HCT116 (cell line): ENCODE results near the gene UBTD2.

Experiments used
- CBX3 ChIP-seq: IDR thresholded peaks from 2 replicates; pipeline ENCODE4 v1.6.1; 2012; ENCODE audit warnings: low read depth
- CEBPB ChIP-seq: IDR thresholded peaks from 2 replicates; pipeline ENCODE4 v1.6.1; 2012; ENCODE audit warnings: low read depth
- CTCF ChIP-seq, 3 experiments: fragments of 200-600 bp in 1 of 3; sonication (generic) in 1 of 3; IDR thresholded peaks in 2 of 3; conservative IDR thresholded peaks in 1 of 3; 2 replicates each; pipeline ENCODE4 v1.5.1; 2012 to 2017; ENCODE audit warnings: low read depth in 2 of 3, low read length in 2 of 3, antibody characterized with exemption in 1 of 3, borderline replicate concordance in 1 of 3, control low read depth in 1 of 3, mild to moderate bottlenecking in 1 of 3, mixed read lengths in 1 of 3, mixed run types in 1 of 3, moderate library complexity in 1 of 3; ENCODE audit not compliant: insufficient read depth in 1 of 3
- EGR1 ChIP-seq: IDR thresholded peaks from 2 replicates; pipeline ENCODE4 v1.6.1; 2012; ENCODE audit warnings: low read depth
- EZH2 ChIP-seq: fragments of 200-600 bp; sonication (generic); IDR thresholded peaks from 2 replicates; pipeline ENCODE4 v1.6.1; 2017; ENCODE audit warnings: antibody characterized with exemption, mixed run types
- MAX ChIP-seq: IDR thresholded peaks from 2 replicates; pipeline ENCODE4 v1.6.1; 2012
- POLR2A ChIP-seq: IDR thresholded peaks from 2 replicates; pipeline ENCODE4 v1.7.0; 2011; ENCODE audit warnings: borderline replicate concordance; ENCODE audit not compliant: insufficient read depth, insufficient read length; ENCODE audit errors: extremely low read depth
- RAD21 ChIP-seq: IDR thresholded peaks from 2 replicates; pipeline ENCODE4 v1.6.1; 2012; ENCODE audit warnings: low read depth, mild to moderate bottlenecking
- REST ChIP-seq: IDR thresholded peaks from 2 replicates; pipeline ENCODE4 v1.6.1; 2012; ENCODE audit warnings: low read depth
- SIN3A ChIP-seq: IDR thresholded peaks from 2 replicates; pipeline ENCODE4 v1.6.1; 2012; ENCODE audit warnings: low read depth
- YY1 ChIP-seq: IDR thresholded peaks from 2 replicates; pipeline ENCODE4 v1.6.1; 2011; ENCODE audit warnings: low read length, low read depth, moderate library complexity, mild to moderate bottlenecking; ENCODE audit not compliant: insufficient replicate concordance; ENCODE audit errors: extremely low read depth
- ZFX ChIP-seq: fragments of 450-650 bp; IDR thresholded peaks from 2 replicates; pipeline ENCODE4 v1.6.1; 2017
- ZNF274 ChIP-seq: fragments of 200-500 bp; sonication (Bioruptor generic); IDR thresholded peaks from 2 replicates; pipeline ENCODE4 v1.6.1; 2014; ENCODE audit warnings: mild to moderate bottlenecking, low read depth, low read length, inconsistent platforms

- TF ChIP-seq POLR2A (no peak), MAX (no peak), CTCF (IDR thresholded peaks at IDR 0.05 in 2 of 3, conservative IDR thresholded peaks at IDR 0.05 in 1 of 3; ENCODE audit: borderline replicate concordance in 1 of 3, insufficient read depth in 1 of 3, low read depth in 2 of 3, low read length in 2 of 3) (no peak), RAD21 (no peak), ZFX (no peak), REST (no peak), EZH2 (no peak), YY1 (no peak), EGR1 (no peak), CBX3 (no peak), ZNF274 (no peak), SIN3A (no peak), CEBPB (no peak)
Observed at GRCh38 chr5:172325452-172325851, 41.9 kb upstream of the UBTD2 start.
